Panc1 (cell line): ENCODE measurements around the gene KHNYN. TPM values are rescaled to one million over a fixed set of nuclear protein-coding genes. Genes with fewer than 3 reads are reported as not detected.

Experiments
- ATAC-seq: fragments of 200-7000 bp; cut with Tn5 transposase; 2 replicates; pipeline ENCODE4 v1.9.1; 2020; ENCODE audit warnings: mild to moderate bottlenecking, moderate library complexity
- BruUV-seq: library from RNA; stranded (reverse); fragments of 400-500 nt; replicated peaks from 2 replicates; lab custom pipeline; 2021; lab: Mats Ljungman, UMichigan
- CTCF ChIA-PET: fragments of 300-600 bp; sonication (Branson Sonifier 250); formaldehyde crosslinking; loops from one replicate; lab custom pipeline; 2022; ENCODE audit warnings: antibody characterized with exemption; lab: Charles Lee
- POLR2A ChIA-PET: fragments of 300-600 bp; sonication (Branson Sonifier 250); formaldehyde crosslinking; loops from one replicate; lab custom pipeline; 2022; ENCODE audit warnings: antibody characterized with exemption; lab: Charles Lee
- DNase-seq: peaks from one replicate; pipeline ENCODE4 v3.0.0-alpha.2; 2010; ENCODE audit warnings: low read depth, low spot score
- H3K27ac ChIP-seq: 2 replicates; pipeline ENCODE4 v1.5.1; 2011; ENCODE audit warnings: mild to moderate bottlenecking, low read length, inconsistent platforms
- H3K27me3 ChIP-seq: fragments of 200-500 bp; sonication (Bioruptor generic); 2 replicates; pipeline ENCODE4 v1.6.0; 2014; ENCODE audit warnings: low read length, inconsistent platforms; ENCODE audit not compliant: control insufficient read depth, insufficient read depth
- H3K36me3 ChIP-seq: fragments of 200-500 bp; sonication (Bioruptor generic); 2 replicates; pipeline ENCODE4 v1.5.1; 2014; ENCODE audit warnings: inconsistent platforms, mild to moderate bottlenecking, low read length, moderate library complexity; ENCODE audit not compliant: control insufficient read depth, insufficient read depth
- H3K4me1 ChIP-seq: 2 replicates; pipeline ENCODE4 v1.5.1; 2011; ENCODE audit warnings: inconsistent platforms, mild to moderate bottlenecking, low read length, moderate library complexity; ENCODE audit not compliant: control insufficient read depth, insufficient read depth
- H3K4me3 ChIP-seq, 2 experiments: 2 replicates each; pipeline ENCODE4 v1.5.1; 2011 to 2012; ENCODE audit warnings: low read depth in 2 of 2, low read length in 2 of 2, mild to moderate bottlenecking in 2 of 2, inconsistent platforms in 1 of 2, moderate library complexity in 1 of 2
- H3K9me3 ChIP-seq: fragments of 200-500 bp; sonication (Bioruptor generic); 2 replicates; pipeline ENCODE4 v1.5.1; 2014; ENCODE audit warnings: low read depth, mild to moderate bottlenecking, inconsistent platforms, low read length, moderate library complexity; ENCODE audit not compliant: control insufficient read depth, insufficient read depth
- CTCF ChIP-seq: fragments of 450-650 bp; IDR thresholded peaks from 2 replicates; pipeline ENCODE4 v1.5.1; 2017; ENCODE audit warnings: mild to moderate bottlenecking
- POLR2AphosphoS5 ChIP-seq: IDR thresholded peaks from 2 replicates; pipeline ENCODE4 v1.6.1; 2012; ENCODE audit warnings: mild to moderate bottlenecking, low read depth, low read length, moderate library complexity
- REST ChIP-seq, 2 experiments: IDR thresholded peaks; 2 replicates each; pipeline ENCODE4 v1.6.1; 2011 to 2012; ENCODE audit warnings: low read depth in 2 of 2, control low read depth in 1 of 2, low read length in 1 of 2, mild to moderate bottlenecking in 1 of 2, moderate library complexity in 1 of 2; ENCODE audit not compliant: insufficient read depth in 1 of 2
- TCF7L2 ChIP-seq: IDR thresholded peaks from 2 replicates; pipeline ENCODE4 v1.6.1; 2011; ENCODE audit warnings: mild to moderate bottlenecking, low read depth, low read length, inconsistent platforms
- in situ Hi-C: cut with HindIII; loops from 2 replicates; pipeline ENCODE4 v1.10.0; 2016; ENCODE audit warnings: low sequenced_read_pairs, low pct_unique_long_range_greater_than_20kb
- intact Hi-C: fragments of 100-400 bp; cut with micrococcal nuclease; formaldehyde crosslinking; loops from one replicate; pipeline ENCODE4 v1.10.0; 2022; ENCODE audit not compliant: unreplicated experiment
- total RNA-seq: library from RNA; stranded (reverse); gene quantifications from one replicate; pipeline ENCODE4 v1.2.1, GENCODE V29; 2021; ENCODE audit not compliant: unreplicated experiment

The KHNYN gene
- total RNA-seq, 1 experiment from 2014 or later, result 37.6 TPM

- ATAC-seq (no peak), DNase-seq (no peak)
- Histone ChIP-seq H3K4me3 (no peak overlapping the region), H3K27me3 (no peaks in the 10 kb centered on the region), H3K27ac (no peak overlapping the region), H3K36me3 (no peaks in the 10 kb centered on the region), H3K9me3 (no peaks in the 10 kb centered on the region), H3K4me1 (no peaks in the 10 kb centered on the region)
- no peak for TF ChIP-seq CTCF
- intact Hi-C loops, result no loop called here
- ChIA-PET POLR2A (no interaction called here), CTCF (no interaction called here)
- no TSS peak for BruUV-seq
- in situ Hi-C loops, result no loop called here
Observed at GRCh38 chr14:24382064-24382371, 47.7 kb upstream of the KHNYN start.

- BruUV-seq, result no TSS peak
Observed at GRCh38 chr14:24384169-24384568, 45.6 kb upstream of the KHNYN start.

More at GRCh38 chr14:24384169-24384568, 45.6 kb upstream of the KHNYN start:
- ATAC-seq, result no peak
- DNase-seq, result no peak
- no peak overlapping the region for H3K27ac ChIP-seq
- CTCF ChIA-PET, result no interaction called here
- no peak overlapping the region for H3K4me3 ChIP-seq
- POLR2A ChIA-PET, result no interaction called here
- H3K4me1 ChIP-seq, result no peaks in the 10 kb centered on the region
- no peak for TF ChIP-seq POLR2AphosphoS5
- no peak for TF ChIP-seq TCF7L2
- no peak for TF ChIP-seq REST (IDR thresholded peaks at IDR 0.05; ENCODE audit: insufficient read depth in 1 of 2, low read depth in 2 of 2, low read length in 1 of 2)
- TF ChIP-seq CTCF, result no peak
- no peaks in the 10 kb centered on the region for H3K36me3 ChIP-seq
- no peaks in the 10 kb centered on the region for H3K27me3 ChIP-seq
- H3K9me3 ChIP-seq, result no peaks in the 10 kb centered on the region
- in situ Hi-C loops (no loop called here), intact Hi-C loops (no loop called here)
